ENCODE data around the gene UCHL1. TPM values are rescaled to one million over a fixed set of nuclear protein-coding genes. Genes with fewer than 3 reads are reported as not detected.

UCHL1 gene
- 374 TPM for total RNA-seq

GRCh38 chr4:41256740-41257256 is at the start of gene UCHL1:
TSS of gene UCHL1 (plus strand) at chr4:41256928. CDS start at chr4:41256977, 49 bp downstream.

GRCh38 chr4:41214136-41214824 is 42.4 kb upstream of the UCHL1 start, which contains the start of gene APBB2:
TSS of gene APBB2 (minus strand) at chr4:41214542. CDS start at chr4:41033254, 181,288 bp downstream.

Other genes with a start within 250 kb of the UCHL1 start
- gene APBB2, start 42.4 kb upstream of the UCHL1 start, total RNA-seq: 112 TPM

Data from camera-type eye (tissue), 1 donor.